Stimulated activated CD4-positive, alpha-beta T cell treated with anti-CD3 and anti-CD28 coated beads, Interleukin-15, amount 100 ng/mL, for 24 hours (primary cell): ENCODE data around the gene GALR2.
A peak's percentile ranks its signal among the peaks of the same experiment; 100 is the strongest.

Experiments used
- DNase-seq: peaks from one replicate; pipeline ENCODE4 v3.0.0-alpha.2; 2020

Gene GALR2

DNA sequence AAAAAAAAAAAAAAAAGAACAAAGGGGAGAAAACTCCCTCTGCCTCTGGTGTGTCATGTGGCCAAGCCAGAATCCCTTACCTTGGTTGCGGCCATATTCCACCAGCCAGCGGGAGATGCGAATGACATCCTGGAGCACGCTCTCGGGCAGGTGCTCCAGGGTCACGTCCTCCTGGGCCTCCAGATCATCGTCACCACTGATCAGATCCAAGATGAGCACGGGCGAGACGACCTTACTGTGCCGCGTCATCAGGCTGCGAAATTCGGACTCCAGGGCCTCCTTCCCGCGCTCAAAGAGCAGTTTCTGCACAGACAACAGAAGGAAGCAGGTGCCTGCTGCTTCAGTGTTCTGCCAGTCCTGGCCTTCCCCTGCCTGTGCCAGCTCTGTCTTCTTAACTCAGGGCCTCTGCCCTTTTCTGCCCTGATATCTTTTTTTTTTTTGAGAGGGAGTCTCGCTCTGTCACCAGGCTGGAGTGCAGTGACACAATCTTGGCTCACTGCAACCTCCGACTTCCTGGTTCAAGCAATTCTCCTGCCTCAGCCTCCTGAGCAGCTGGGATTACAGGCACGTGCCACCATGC is 23.2 kb downstream of the GALR2 start:
- DNase-seq: no peak

GRCh38 chr17:76102944-76103273 is 28.3 kb downstream of the GALR2 start:
- DNase-seq: no peak

DNA sequence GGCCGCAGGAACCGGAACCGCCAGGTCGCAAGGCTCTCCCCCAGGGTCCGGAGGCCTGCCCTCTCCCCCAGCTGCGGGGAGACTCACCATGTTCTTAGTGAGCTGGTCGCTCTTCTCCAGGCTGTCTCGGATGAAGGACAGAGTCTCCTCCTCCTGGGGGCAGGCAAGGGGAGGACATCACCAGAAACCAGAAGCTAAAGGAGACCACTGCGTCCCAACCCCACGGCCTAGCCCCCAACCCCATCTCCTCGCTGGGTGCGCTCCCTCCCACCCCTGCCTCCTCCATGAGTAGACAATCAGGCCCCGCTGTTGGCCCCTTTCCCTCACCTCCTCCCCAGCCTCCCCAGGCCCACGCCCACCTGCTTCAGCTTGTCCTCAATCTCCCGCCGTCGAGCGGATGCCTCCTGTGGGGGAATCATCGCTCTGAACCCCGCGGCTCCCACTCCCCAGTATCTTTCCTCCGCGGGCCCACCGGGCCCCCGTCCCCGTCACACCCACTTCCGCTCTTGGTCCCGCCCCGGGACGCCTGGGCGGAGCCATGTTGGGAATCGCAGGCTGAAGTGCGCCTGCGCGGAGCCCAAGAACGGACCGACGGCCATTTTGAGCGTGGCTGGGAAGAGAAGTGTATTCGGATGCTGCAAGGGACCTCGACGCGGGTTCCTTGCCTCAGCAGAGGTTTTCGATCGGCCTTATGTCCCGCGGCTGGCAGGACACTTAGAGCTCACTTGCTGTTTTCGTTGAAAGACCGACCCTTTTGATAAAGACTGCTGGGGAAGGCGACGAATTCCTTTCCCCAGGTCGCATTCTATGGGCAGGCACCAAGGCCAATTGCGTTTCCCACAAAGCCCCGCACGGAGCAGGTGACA is 28.9 kb downstream of the GALR2 start, which contains the start of gene EXOC7:
EXOC7 (minus strand) TSS at position 514 of the 866 bp plus-strand sequence; CDS start at position 419, 95 bp downstream.
- DNase-seq: peak; percentile 93

DNA sequence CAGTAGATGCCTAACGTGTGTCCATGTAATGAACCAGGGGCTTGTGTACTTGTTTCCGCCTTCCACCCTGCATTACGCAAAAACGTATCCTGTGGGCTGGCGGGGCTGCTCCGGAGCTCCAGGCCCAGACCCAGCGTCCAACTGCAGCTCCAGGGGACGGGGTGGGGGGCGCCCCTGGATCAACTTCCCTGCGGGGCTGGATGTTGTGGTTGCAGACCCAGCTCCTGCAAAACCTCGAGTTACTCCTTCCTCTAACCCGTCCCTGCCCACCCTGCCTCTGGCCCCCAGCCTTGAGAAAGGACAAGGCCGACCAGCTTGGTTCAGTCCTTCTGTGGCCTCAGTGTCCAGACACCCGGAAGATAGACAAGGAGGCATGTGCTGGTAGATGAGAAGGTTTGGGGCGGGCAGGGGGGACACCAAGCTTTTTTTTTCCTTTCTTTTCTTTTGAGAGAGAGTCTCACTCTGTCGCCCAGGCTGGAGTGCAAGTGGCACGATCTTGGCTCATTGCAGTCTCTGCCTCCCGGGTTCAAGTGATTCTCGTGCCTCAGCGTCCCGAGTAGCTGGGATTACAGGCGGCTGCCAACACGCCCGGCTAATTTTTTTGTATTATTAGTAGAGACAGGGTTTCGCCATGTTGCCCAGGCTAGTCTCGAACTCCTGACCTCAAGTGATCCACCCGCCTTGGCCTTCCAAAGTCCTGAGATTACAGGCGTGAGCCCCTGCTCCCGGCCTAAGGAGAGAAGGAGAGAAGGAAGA is 29.7 kb downstream of the GALR2 start:
- DNase-seq: no peak

GRCh38 chr17:76104896-76105231 is 30.3 kb downstream of the GALR2 start:
- DNase-seq: no peak

- DNase-seq: no peak
Measured at GRCh38 chr17:76106703-76107102, 32.1 kb downstream of the GALR2 start.

DNA sequence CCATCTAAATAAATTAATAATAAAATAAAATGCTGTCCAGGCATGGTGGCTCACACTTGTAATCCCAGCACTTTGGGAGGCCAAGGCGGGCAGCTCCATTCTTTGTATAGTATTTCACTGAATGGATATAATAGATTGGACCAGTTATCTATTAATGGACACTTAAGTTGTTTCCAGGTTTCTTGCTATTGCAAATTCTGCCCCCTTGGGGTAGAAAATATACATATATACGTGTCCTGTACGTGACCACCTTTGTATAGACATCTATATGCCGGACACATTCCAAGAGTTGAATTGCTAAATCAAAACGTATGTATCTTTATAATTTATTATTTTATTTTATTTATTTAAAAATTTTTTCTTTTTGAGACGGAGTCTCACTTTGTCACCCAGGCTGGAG is 32.9 kb downstream of the GALR2 start:
- DNase-seq: no peak

DNA sequence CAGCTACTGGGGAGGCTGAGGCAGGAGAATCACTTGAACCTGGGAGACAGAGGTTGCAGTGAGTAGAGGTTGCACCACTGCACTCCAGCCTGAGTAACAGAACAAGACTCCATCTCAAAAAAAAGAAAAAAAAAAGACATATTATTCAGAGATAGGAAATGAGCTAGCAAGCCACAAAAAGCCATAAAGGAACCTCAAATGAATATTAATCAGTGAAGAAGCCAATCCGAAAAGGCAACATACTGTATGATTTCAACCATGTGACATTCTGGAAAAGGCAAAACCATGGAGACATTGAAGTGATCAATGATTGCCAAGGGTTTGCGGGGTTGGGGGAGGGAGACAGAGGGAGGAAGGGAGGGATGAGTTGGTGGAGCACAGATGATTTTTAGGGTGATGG is 37.4 kb downstream of the GALR2 start:
- no peak for DNase-seq

- DNase-seq: no peak
Measured at GRCh38 chr17:76115138-76115754, 40.7 kb downstream of the GALR2 start.

- no peak for DNase-seq
Measured at GRCh38 chr17:76119409-76120371, 45.1 kb downstream of the GALR2 start.

GRCh38 chr17:76120658-76121008 is 46.1 kb downstream of the GALR2 start:
- DNase-seq: no peak

- DNase-seq: peak; percentile 51
Measured at GRCh38 chr17:76121932-76122430, 47.4 kb downstream of the GALR2 start.

- DNase-seq: no peak
Measured at GRCh38 chr17:76122431-76123190, 48.0 kb downstream of the GALR2 start.

GRCh38 chr17:76123191-76123499 is 48.6 kb downstream of the GALR2 start:
- DNase-seq: no peak

GRCh38 chr17:76123749-76124581 is 49.4 kb downstream of the GALR2 start:
- no peak for DNase-seq

DNA sequence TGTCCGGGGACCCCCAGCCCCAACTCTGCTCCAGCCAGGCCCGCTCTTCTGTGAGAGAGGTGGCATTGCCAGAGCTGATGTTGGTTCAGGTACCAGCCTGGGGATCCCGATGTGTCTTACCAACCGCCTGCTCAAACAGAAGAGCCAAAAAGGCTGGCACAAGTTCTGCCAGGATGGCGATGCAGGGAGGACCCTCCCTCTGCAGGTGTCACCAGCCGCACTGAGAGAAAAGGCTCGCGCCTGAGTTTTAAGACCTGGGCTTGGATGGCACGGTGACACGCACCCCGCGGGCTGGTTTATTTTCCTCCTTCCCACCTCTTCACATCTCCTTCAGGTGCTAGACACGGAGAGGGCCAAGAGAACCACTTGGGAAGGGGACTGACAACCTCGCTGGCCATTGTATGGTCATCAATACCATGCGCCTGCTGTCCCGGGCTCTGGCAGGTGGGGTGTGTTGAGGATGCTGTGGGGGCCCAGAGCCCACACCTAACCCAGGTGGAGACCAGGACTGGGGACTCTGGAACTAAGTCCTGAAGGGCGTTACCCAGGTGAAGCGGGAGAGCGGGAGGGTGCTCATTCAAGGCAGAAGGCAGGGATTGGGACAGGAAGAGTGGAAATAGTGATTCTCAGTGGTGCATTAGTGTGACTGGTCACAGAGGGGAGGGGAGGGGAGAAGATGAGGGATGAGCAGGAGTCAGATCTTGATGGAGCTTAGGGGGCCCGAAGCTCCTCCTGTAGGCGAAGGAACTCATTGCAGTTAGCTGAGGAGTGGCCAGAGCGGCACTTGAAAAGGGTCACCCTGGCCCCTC is 50.2 kb downstream of the GALR2 start:
- no peak for DNase-seq

DNA sequence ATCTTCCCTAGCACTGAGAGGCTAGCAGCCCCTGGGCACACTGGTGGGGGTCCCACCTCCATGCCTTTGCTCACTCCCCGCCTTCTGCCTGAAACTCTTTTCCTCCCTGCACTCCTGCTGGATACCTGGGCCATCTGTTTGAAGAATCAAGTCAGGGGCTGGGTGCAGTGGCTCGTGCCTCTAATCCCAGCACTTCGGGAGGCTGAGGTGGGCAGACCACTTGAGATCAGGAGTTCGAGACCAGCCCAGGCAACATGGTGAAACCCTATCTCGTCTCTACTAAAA is 50.8 kb downstream of the GALR2 start:
- no peak for DNase-seq

- DNase-seq: no peak
Measured at GRCh38 chr17:76125922-76126321, 51.3 kb downstream of the GALR2 start.
